Superior temporal gyrus (tissue), 1 donor: ENCODE results near the gene GPR42.
"Not testable (repeated sequence)": the region's sequence is repeated elsewhere in the genome, so short reads cannot be mapped to it uniquely, and the experiment has no call there.

ENCODE experiments used
- DNase-seq: peaks from one replicate; pipeline ENCODE4 v3.0.0-alpha.2; 2016; ENCODE audit errors: extremely low spot score

The GPR42 gene

GRCh38 chr19:35347171-35347929 lies 23.5 kb upstream of the GPR42 start, which contains the start of gene FFAR1:
FFAR1 (plus strand) TSS chr19:35347902; CDS start chr19:35351552, 3,650 bp downstream.
- DNase-seq = no peak

GRCh38 chr19:35347930-35348298 lies 23.0 kb upstream of the GPR42 start:
- no peak for DNase-seq

- no peak for DNase-seq
These were observed 21.8 kb upstream of the GPR42 start for GRCh38 chr19:35348911-35349611.

- DNase-seq = no peak
These were observed 21.0 kb upstream of the GPR42 start for GRCh38 chr19:35349614-35350521.

- no peak for DNase-seq
These were observed 20.3 kb upstream of the GPR42 start for GRCh38 chr19:35350591-35350990.

GRCh38 chr19:35351411-35352176 lies 19.3 kb upstream of the GPR42 start:
- DNase-seq = no peak

GRCh38 chr19:35352177-35352447 lies 18.8 kb upstream of the GPR42 start:
- no peak for DNase-seq

GRCh38 chr19:35352448-35353304 lies 18.2 kb upstream of the GPR42 start:
- peak; percentile 91 for DNase-seq

- no peak for DNase-seq
These were observed 17.2 kb upstream of the GPR42 start for GRCh38 chr19:35353635-35354034.

- no peak for DNase-seq
These were observed 16.0 kb upstream of the GPR42 start for GRCh38 chr19:35354898-35355297.

- no peak for DNase-seq
These were observed 14.9 kb upstream of the GPR42 start for GRCh38 chr19:35355791-35356460.

- DNase-seq = no peak
These were observed 12.8 kb upstream of the GPR42 start, which contains the start of gene FFAR3 for GRCh38 chr19:35357867-35358573. FFAR3 (plus strand) TSS chr19:35358460; CDS start chr19:35358891, 431 bp downstream.

- not testable (repeated sequence) for DNase-seq
These were observed 12.0 kb upstream of the GPR42 start for GRCh38 chr19:35358834-35359233.

GRCh38 chr19:35359395-35359794 lies 11.5 kb upstream of the GPR42 start:
- DNase-seq = not testable (repeated sequence)

- not testable (repeated sequence) for DNase-seq
These were observed 10.8 kb upstream of the GPR42 start for GRCh38 chr19:35360081-35360480.

- no peak for DNase-seq
These were observed 9.9 kb upstream of the GPR42 start for GRCh38 chr19:35360880-35361420.

- DNase-seq = no peak
These were observed 8.4 kb upstream of the GPR42 start for GRCh38 chr19:35362261-35363000.

GRCh38 chr19:35363001-35363590 lies 7.8 kb upstream of the GPR42 start:
- no peak for DNase-seq
